GM12878 (cell line): ENCODE results near the gene CAMKMT. TPM values are rescaled to one million over a fixed set of nuclear protein-coding genes. Genes with fewer than 3 reads are reported as not detected.

Experiments used
- ATAC-seq: fragments of 200-7000 bp; cut with Tn5 transposase; 3 replicates; pipeline ENCODE4 v1.9.1; 2020; ENCODE audit warnings: mild to moderate bottlenecking, moderate library complexity
- BruUV-seq: library from RNA; stranded (reverse); fragments of 400-500 nt; replicated peaks from 2 replicates; lab custom pipeline; 2021; lab: Mats Ljungman, UMichigan
- CTCF ChIA-PET: fragments of 300-600 bp; sonication (Branson Sonifier 250); formaldehyde crosslinking; extraction: SDS; loops from one replicate; lab custom pipeline; 2021; ENCODE audit warnings: inconsistent platforms; lab: Yijun Ruan, JAX
- POLR2A ChIA-PET: fragments of 350-600 bp; formaldehyde crosslinking; extraction: SDS; loops from one replicate; lab custom pipeline; 2021; ENCODE audit warnings: inconsistent platforms; lab: Charles Lee
- RAD21 ChIA-PET: fragments of 300-600 bp; sonication (Branson Sonifier 250); formaldehyde crosslinking; loops from one replicate; lab custom pipeline; 2023; ENCODE audit warnings: antibody characterized with exemption; ENCODE audit not compliant: unreplicated experiment; lab: Charles Lee
- SMC1A ChIA-PET: fragments of 300-600 bp; sonication (Branson Sonifier 250); formaldehyde crosslinking; loops from one replicate; lab custom pipeline; 2023; ENCODE audit not compliant: unreplicated experiment, uncharacterized antibody; lab: Charles Lee
- DNase-seq: peaks from one replicate; pipeline ENCODE4 v3.0.0-alpha.2; 2011; ENCODE audit warnings: low read depth, low spot score
- FAIRE-seq: peaks from 3 replicates; lab custom pipeline; 2011; peaks lifted over from hg19 to GRCh38; lab: Jason Lieb, UNC
- H2AFZ ChIP-seq: 2 replicates; pipeline ENCODE4 v1.6.0; 2011; ENCODE audit warnings: low read depth, low read length, control low read depth; ENCODE audit not compliant: control insufficient read depth
- H3K27ac ChIP-seq: 2 replicates; pipeline ENCODE4 v1.5.1; 2011; ENCODE audit warnings: control low read depth; ENCODE audit not compliant: control insufficient read depth, insufficient read depth
- H3K27me3 ChIP-seq, 2 experiments: replicated peaks in 1 of 2; 2 replicates each; pipeline versions ENCODE4 v1.6.0 to v1.6.1; 2011; ENCODE audit warnings: low read length in 1 of 2; ENCODE audit not compliant: control insufficient read depth in 2 of 2, insufficient read depth in 2 of 2
- H3K36me3 ChIP-seq, 2 experiments: 2 replicates each; pipeline ENCODE4 v1.5.1; 2011; ENCODE audit warnings: low read length in 1 of 2; ENCODE audit not compliant: control insufficient read depth in 2 of 2, insufficient read depth in 2 of 2
- H3K4me1 ChIP-seq: 2 replicates; pipeline ENCODE4 v1.6.1; 2011; ENCODE audit warnings: mild to moderate bottlenecking, low read length, moderate library complexity, mixed read lengths; ENCODE audit not compliant: control insufficient read depth, insufficient read depth
- H3K4me2 ChIP-seq: 2 replicates; pipeline ENCODE4 v1.6.0; 2011; ENCODE audit warnings: control low read depth; ENCODE audit not compliant: control insufficient read depth, insufficient read depth
- H3K4me3 ChIP-seq: fragments of 200-600 bp; sonication (generic); 2 replicates; pipeline ENCODE4 v1.5.1; 2016
- H3K79me2 ChIP-seq: 2 replicates; pipeline ENCODE4 v1.6.0; 2011; ENCODE audit warnings: low read length; ENCODE audit not compliant: control insufficient read depth, insufficient read depth
- H3K9ac ChIP-seq: 2 replicates; pipeline ENCODE4 v1.8.0; 2011; ENCODE audit warnings: low read length, control low read depth, mixed read lengths; ENCODE audit not compliant: control insufficient read depth, insufficient read depth
- H3K9me3 ChIP-seq: replicated peaks from 3 replicates; pipeline ENCODE4 v1.5.1; 2011; ENCODE audit warnings: mild to moderate bottlenecking, low read length; ENCODE audit not compliant: control insufficient read depth, insufficient read depth
- H4K20me1 ChIP-seq: 2 replicates; pipeline ENCODE4 v1.6.0; 2011; ENCODE audit not compliant: control insufficient read depth, insufficient read depth
- BHLHE40 ChIP-seq, 2 experiments: fragments of 450-650 bp in 1 of 2; IDR thresholded peaks; 2 replicates each; pipeline ENCODE4 v1.6.1; 2011 to 2017; ENCODE audit warnings: low read depth in 2 of 2, borderline replicate concordance in 1 of 2, improper control_type of control experiment in 1 of 2, low read length in 1 of 2, mild to moderate bottlenecking in 1 of 2
- CBFB ChIP-seq: IDR thresholded peaks from 2 replicates; pipeline ENCODE4 v1.6.1; 2016; ENCODE audit warnings: antibody characterized with exemption, low read depth
- CTCF ChIP-seq, 3 experiments: IDR thresholded peaks in 2 of 3; conservative IDR thresholded peaks in 1 of 3; 2 replicates each; pipeline ENCODE4 v1.5.1; 2011; ENCODE audit warnings: low read depth in 3 of 3, low read length in 3 of 3, mild to moderate bottlenecking in 3 of 3, control low read depth in 2 of 3, moderate library complexity in 2 of 3, inconsistent platforms in 1 of 3, mixed read lengths in 1 of 3; ENCODE audit not compliant: control insufficient read depth in 2 of 3, insufficient read depth in 1 of 3; ENCODE audit errors: extremely low read depth in 1 of 3
- E4F1 ChIP-seq: fragments of 450-650 bp; IDR thresholded peaks from 2 replicates; pipeline ENCODE4 v1.6.1; 2018; ENCODE audit warnings: borderline replicate concordance, mild to moderate bottlenecking; ENCODE audit not compliant: partially characterized antibody
- FOXM1 ChIP-seq: IDR thresholded peaks from 2 replicates; pipeline ENCODE4 v1.6.1; 2012; ENCODE audit warnings: low read depth, mild to moderate bottlenecking, inconsistent platforms, low read length, moderate library complexity
- MXI1 ChIP-seq: fragments of 150-350 bp; IDR thresholded peaks from 2 replicates; pipeline ENCODE4 v1.6.1; 2011; ENCODE audit warnings: low read depth, mild to moderate bottlenecking, inconsistent platforms, low read length, improper control_type of control experiment
- NFIC ChIP-seq: IDR thresholded peaks from 2 replicates; pipeline ENCODE4 v1.6.1; 2012; ENCODE audit warnings: low read depth, mild to moderate bottlenecking, inconsistent platforms, low read length, moderate library complexity
- PKNOX1 ChIP-seq: fragments of 450-650 bp; IDR thresholded peaks from 2 replicates; pipeline ENCODE4 v1.6.1; 2016; ENCODE audit warnings: mild to moderate bottlenecking
- POLR2AphosphoS2 ChIP-seq: IDR thresholded peaks from 2 replicates; pipeline ENCODE4 v1.6.1; 2011; ENCODE audit warnings: low read depth, mild to moderate bottlenecking, low read length, improper control_type of control experiment, moderate library complexity
- RUNX3 ChIP-seq: IDR thresholded peaks from 2 replicates; pipeline ENCODE4 v1.6.1; 2012; ENCODE audit warnings: low read length, inconsistent platforms
- SMARCA5 ChIP-seq: fragments of 450-650 bp; IDR thresholded peaks from 2 replicates; pipeline ENCODE4 v1.6.1; 2017; ENCODE audit warnings: mild to moderate bottlenecking
- SUPT20H ChIP-seq: IDR thresholded peaks from 2 replicates; pipeline ENCODE4 v1.6.1; 2011; ENCODE audit warnings: low read depth, mild to moderate bottlenecking, low read length, moderate library complexity, borderline replicate concordance; ENCODE audit not compliant: control insufficient read depth
- WRNIP1 ChIP-seq: IDR thresholded peaks from 2 replicates; pipeline ENCODE4 v1.6.1; 2011; ENCODE audit warnings: low read depth, low read length, improper control_type of control experiment, borderline replicate concordance
- YY1 ChIP-seq: IDR thresholded peaks from 2 replicates; pipeline ENCODE4 v1.6.1; 2011; ENCODE audit warnings: low read depth, mild to moderate bottlenecking, low read length
- ZBTB4 ChIP-seq: fragments of 450-650 bp; formaldehyde crosslinking; IDR thresholded peaks from 2 replicates; pipeline ENCODE4 v1.4.0; 2022; ENCODE audit warnings: mild to moderate bottlenecking, moderate library complexity
- WGBS: methylation state at CpG from one replicate; pipeline ENCODE4 v1.1.6; 2016; ENCODE audit warnings: low lambda C conversion rate; ENCODE audit not compliant: insufficient replicate concordance, insufficient coverage; ENCODE audit errors: missing lambda C conversion rate; 5-methylcytosine and 5-hydroxymethylcytosine counted together
- in situ Hi-C: fragments of 300-500 bp; cut with MboI; formaldehyde crosslinking; loops from 9 replicates; pipeline ENCODE4 v1.14.3; 2018; ENCODE audit warnings: mixed read lengths
- intact Hi-C: fragments of 100-400 bp; cut with micrococcal nuclease; formaldehyde crosslinking; loops from one replicate; pipeline ENCODE4 v1.14.2; 2022; ENCODE audit not compliant: unreplicated experiment
- polyA plus RNA-seq, 11 experiments: library from polyadenylated mRNA; depleted of rRNA in 4 of 11; unstranded in 6 of 11; stranded (reverse) in 5 of 11; fragments of >200 nt; fragmentation: Nextera tagmentation in 4 of 11; fragmentation: Illumina TruSeq in 1 of 11; extraction: Ambion mirVana in 4 of 11; extraction: Trizol in 1 of 11; gene quantifications; 1 replicate in 1 of 11; 2 replicates in 10 of 11; pipeline versions ENCODE4 v1.2.1 to v1.2.3, GENCODE V29; 2011 to 2016; ENCODE audit warnings: inconsistent platforms in 2 of 11, missing spikeins in 2 of 11, low read depth in 1 of 11
- total RNA-seq, 4 experiments: library from RNA; depleted of rRNA in 3 of 4; stranded (reverse); fragments of >200 nt in 3 of 4; fragmentation: Illumina TruSeq in 1 of 4; extraction: Trizol in 1 of 4; gene quantifications; 2 replicates each; pipeline versions ENCODE4 v1.2.1 to v1.2.3, GENCODE V29; 2013 to 2021

Gene CAMKMT
- total and polyA plus RNA-seq, 10 of the 15 experiments (the other 5 are each of a cell fraction or from before 2014, with no cell fraction given), result 2.7 to 16.0 (median 11.8) TPM

- ATAC-seq (no peak), DNase-seq (no peak), FAIRE-seq (no peak)
- ChIA-PET SMC1A (interaction anchor here (1.4 to 5.2 kb wide), 5 partner anchors 12 to 271 kb away, joined by 3 to 27 read pairs (median 17); no protein-coding TSS in a partner anchor), POLR2A (interaction anchor here (1.0 to 1.2 kb wide), 2 partner anchors 12 to 63 kb away, joined by 3 to 4 read pairs; no protein-coding TSS in a partner anchor), CTCF (interaction anchor here (0.9 to 5.8 kb wide), 8 partner anchors 7 to 324 kb away, joined by 3 to 46 read pairs (median 12); no protein-coding TSS in a partner anchor), RAD21 (interaction anchor here (2.5 kb wide), 1 partner anchor 237 kb away, joined by 15 read pairs; no protein-coding TSS in a partner anchor)
- no peaks in the 10 kb centered on the region for H3K9me3 ChIP-seq
- WGBS, result 95% methylated on average over 3 of the region's 3 CpGs
- no peak overlapping the region for H2AFZ ChIP-seq
- H3K36me3 ChIP-seq, result no peaks in the 10 kb centered on the region
- no TSS peak for BruUV-seq
- H3K79me2 ChIP-seq, result no peaks in the 10 kb centered on the region
- H4K20me1 ChIP-seq, result no peaks in the 10 kb centered on the region
- no peaks in the 10 kb centered on the region for H3K27me3 ChIP-seq
- intact Hi-C loops, result loop anchor here (10.0 kb wide), 1 partner anchor 239 kb away; no protein-coding TSS in a partner anchor
- no peak overlapping the region for H3K27ac ChIP-seq
- no peak overlapping the region for H3K9ac ChIP-seq
- H3K4me3 ChIP-seq, result no peak overlapping the region
- H3K4me2 ChIP-seq, result no peak overlapping the region
- H3K4me1 ChIP-seq, result peaks cover 4% of the 10 kb centered on the region; the same call in 1 of the 2 replicates
- in situ Hi-C loops, result no loop called here
- TF ChIP-seq MXI1, result no peak
- no peak for TF ChIP-seq SMARCA5
- no peak for TF ChIP-seq RUNX3
- no peak for TF ChIP-seq SUPT20H
- no peak for TF ChIP-seq YY1
- TF ChIP-seq ZBTB4 (CRISPR knock-in tag), result no peak
- TF ChIP-seq FOXM1, result no peak
- TF ChIP-seq CTCF (IDR thresholded peaks at IDR 0.05 in 2 of 3, conservative IDR thresholded peaks at IDR 0.05 in 1 of 3; ENCODE audit: control insufficient read depth in 2 of 3, extremely low read depth in 1 of 3, insufficient read depth in 1 of 3, low read depth in 3 of 3, low read length in 3 of 3), result no peak
- no peak for TF ChIP-seq WRNIP1
- no peak for TF ChIP-seq POLR2AphosphoS2
- no peak for TF ChIP-seq PKNOX1
- TF ChIP-seq CBFB, result no peak
- TF ChIP-seq E4F1, result no peak
- TF ChIP-seq BHLHE40 (IDR thresholded peaks at IDR 0.05; ENCODE audit: borderline replicate concordance in 1 of 2, low read depth in 2 of 2, low read length in 1 of 2), result no peak
- TF ChIP-seq NFIC, result no peak
These were observed 354.4 kb downstream of the CAMKMT start for GRCh38 chr2:44716131-44716530.
